GM19372 (cell line): ENCODE data around the gene OPN1SW.

Source experiments
- ATAC-seq: cut with Tn5 transposase; IDR thresholded peaks from one replicate; pipeline ENCODE4 v1.9.1; 2021; ENCODE audit warnings: mild to moderate bottlenecking, low read depth, moderate library complexity; ENCODE audit not compliant: unreplicated experiment

OPN1SW gene, protein sequence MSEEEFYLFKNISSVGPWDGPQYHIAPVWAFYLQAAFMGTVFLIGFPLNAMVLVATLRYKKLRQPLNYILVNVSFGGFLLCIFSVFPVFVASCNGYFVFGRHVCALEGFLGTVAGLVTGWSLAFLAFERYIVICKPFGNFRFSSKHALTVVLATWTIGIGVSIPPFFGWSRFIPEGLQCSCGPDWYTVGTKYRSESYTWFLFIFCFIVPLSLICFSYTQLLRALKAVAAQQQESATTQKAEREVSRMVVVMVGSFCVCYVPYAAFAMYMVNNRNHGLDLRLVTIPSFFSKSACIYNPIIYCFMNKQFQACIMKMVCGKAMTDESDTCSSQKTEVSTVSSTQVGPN

DNA sequence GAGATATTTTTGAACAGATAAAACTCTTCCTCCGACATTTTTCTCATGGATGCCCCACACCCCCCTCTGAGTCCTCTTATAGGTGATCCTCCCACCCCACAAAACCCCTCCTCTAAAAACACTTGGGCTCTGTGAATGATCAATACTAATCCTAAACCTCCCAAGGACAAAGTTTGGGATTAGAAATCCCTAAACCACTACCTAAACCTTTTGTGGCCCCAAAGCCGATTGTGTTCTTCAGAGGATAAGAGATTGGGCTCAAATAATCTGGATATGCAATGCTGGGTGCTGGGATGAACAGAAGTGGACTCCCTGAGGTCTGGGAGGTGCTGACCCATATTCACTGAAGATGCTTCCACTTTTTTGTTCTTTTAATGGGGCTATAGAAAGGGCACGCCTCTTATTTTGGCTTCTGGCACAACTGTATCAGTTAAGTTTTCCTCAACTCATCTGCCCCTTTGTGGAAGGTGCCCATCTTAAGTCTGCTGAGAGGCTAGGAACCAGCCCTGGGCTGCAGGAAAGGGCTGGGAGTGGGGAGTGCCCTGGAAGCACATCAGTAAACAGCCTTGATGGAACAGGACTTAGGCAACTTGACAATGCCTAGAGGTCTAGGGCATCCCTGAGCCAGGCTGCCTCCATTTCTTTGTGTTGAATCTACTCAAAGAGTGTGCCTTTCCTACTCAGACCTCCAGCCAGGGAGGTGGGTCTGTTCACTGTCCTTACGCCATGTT lies at the start of gene OPN1SW:
OPN1SW (minus strand) TSS at position 51 of the 731 bp plus-strand sequence; CDS start at position 38, 13 bp downstream.
- ATAC-seq, result no peak

DNA sequence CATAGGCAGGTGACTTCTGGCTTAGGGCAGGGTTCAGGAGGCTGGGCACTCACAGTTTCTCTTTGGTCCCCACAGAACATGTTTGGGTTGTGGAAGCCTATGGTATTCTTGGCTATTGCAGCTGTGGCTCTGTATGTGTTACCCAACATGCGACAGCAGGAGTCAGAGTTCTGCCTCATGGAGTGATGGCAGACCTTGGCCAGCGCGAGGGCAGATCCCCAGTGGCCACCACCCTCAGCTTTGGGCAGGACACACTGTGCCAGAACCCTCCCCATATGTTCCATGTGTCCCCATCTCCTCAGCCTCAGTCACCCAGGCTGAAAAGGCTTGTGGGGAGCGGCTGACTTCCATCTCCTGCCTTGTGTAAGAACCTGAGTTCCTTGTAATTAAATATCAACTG lies 46.1 kb upstream of the OPN1SW start:
- no peak for ATAC-seq

DNA sequence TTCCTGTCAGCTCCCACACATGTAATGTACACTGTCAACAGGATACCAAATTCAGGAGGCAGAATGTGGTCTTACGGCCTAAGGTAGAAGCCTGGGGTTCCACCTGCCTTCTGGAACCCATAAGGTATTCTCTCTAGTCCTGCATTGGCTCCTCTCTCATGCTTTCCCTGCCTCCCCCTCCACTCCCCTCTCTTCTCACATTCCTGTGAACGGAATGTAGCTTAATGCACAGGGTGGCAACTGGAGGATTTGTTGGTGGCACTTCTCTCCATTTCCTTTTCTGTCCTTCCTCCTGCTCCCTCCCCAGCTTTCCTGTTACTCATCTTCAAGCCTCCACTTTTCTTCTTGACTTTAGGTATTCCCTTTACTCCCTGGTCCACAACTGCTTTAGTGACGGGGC lies 43.1 kb upstream of the OPN1SW start:
- no peak for ATAC-seq

DNA sequence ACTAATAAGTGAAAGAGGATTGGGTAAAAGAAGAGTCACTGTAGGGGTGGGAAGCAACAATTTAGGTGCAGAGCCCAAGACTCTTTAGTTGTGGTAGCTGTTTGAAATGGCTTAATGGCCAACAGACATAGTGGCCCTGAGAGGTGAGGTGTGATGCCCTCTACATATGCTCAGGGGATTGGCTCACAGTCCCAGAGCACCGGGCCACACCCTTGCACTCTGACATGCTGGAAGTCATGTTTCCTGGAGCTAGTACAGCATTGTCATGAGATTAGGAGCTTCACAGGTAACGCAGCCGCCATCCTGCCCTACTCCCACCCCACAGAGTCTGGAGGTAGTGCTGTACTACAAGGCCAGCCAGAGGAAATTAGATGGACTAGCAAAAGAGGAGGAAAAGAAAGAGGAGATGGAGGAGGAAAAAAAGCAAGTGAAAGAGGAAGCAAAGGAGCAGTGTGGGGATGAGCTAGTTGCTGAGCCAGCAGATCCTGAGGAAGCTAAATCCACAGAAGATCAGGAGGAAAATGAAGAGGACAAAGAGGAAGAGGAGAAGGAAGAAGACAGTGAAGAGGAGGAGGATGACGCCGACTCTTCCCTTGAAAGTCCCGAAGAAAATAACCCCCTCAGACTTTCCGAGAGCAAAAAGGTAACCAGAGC lies 39.8 kb upstream of the OPN1SW start:
- ATAC-seq, result no peak

DNA sequence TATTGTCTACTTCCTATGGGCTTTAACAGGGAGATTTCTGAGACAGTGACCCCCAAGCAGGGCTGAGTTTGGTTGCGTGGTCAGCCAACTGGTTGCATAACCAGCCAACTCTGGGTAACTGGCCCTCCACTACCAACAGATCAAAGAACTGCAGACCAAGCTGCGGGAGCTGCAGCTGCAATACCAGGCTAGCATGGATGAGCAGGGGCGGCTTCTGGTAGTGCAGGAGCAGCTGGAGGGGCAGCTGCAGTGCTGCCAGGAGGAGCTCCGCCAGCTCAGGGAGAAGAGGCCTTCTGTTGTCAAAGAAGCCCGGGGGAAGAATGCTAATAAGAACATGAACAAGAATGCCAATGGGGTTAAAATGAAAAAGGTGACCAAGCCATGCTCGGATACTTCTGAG lies 38.9 kb upstream of the OPN1SW start:
- ATAC-seq, result no peak

DNA sequence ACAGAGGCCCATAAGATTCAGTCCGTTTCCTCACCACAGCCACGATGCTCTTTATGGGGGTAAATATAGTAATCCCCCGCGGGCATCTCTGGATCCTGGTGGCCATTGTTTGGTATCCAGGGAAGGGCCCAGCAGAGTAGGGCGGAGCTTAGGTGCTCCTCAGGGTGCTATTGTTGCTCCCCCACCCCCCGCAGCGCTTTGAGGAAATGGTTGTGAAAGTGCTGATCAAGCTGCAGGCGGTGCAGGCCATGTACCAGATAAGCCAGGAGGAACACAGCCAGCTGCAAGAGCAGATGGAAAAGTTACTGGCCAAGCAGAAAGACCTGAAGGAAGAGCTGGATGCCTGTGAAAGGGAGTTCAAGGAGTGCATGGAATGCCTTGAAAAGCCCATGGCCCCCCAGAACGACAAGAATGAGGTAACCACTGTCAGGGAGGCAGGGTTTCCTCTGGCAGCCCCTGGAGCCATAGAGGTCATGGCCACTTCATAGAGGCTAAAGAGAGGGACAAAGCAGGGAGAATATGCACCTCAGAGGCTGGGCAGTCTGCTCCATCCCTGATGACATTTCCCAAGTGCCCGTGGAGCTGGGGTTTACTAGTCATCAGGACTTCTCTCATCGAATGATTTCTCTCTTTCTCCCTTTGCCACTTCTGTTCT lies 37.0 kb upstream of the OPN1SW start:
- no peak for ATAC-seq

DNA sequence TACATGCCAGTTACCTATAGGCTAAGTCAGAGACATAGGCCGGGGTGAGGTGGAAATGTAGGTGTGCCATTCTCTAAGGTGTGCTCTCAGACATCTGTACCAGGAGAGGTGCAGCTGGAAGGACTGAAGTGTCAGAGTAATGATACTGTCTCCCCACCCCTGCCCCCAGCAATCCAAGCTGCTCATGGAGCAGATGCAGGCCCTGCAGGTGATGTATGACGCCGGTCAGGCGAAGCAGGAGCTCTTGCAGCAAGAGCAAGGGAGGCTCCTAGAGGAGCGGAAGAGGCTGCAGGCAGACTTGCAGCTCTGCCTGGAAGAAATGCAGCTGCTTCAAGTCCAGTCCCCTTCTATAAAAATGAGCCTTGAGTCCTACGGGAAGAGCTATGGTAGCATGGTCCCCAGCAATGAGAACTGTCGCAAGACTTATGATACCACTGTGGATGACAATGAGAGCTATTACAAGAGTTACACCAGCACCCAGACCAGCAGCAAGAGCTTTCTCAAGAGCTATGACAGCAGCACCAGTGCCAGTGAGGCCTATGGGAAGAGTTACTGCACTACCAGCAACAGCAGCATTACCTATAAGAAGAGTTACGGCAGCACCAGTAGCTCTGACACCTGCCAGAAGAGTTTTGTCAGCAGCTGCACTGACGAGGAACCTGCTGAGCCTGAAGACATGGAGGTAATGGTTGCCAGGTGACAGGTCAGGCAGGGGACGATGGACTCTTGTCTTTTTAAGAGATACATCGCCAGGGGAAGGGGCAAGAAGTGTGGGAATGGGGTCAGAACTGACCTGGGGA lies 36.2 kb upstream of the OPN1SW start:
- ATAC-seq, result no peak

DNA sequence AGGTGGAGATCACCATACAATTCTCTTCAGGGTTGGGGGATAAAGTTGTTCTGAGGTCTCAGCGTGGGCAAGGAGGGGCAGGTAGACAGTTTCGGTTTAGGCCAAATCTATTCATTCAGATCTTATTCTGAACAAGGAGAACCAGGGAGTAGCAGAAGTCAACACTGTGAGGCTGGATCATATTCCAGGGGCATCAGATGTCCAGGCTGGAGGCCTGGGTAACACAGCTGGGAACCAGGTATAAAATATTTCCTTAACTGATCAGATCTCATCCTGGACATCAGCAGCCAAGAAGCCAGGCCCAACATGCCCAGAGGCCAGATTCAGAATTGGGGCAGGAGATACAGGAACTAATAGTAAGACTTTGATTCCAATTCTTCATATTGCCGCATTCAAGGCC lies 35.4 kb upstream of the OPN1SW start:
- ATAC-seq, result no peak

DNA sequence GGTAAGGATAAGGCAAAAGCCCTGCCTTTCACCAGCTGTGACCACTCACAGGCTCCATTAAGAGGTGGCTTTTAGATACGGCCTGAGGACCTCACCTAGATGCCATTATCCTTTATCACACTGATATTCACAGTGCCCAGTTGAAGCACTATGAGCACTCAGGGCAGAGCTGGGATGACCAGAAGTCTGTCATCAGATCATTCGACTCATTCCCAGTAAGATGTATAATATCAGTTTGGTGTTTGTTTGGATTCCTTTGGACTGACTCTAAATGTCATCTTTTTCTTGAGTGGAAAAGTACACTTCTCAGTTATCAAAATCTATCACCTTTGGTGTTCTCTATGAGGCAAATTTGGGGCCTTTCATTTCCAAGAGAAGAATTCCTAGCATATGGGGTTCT lies 34.9 kb upstream of the OPN1SW start:
- no peak for ATAC-seq

DNA sequence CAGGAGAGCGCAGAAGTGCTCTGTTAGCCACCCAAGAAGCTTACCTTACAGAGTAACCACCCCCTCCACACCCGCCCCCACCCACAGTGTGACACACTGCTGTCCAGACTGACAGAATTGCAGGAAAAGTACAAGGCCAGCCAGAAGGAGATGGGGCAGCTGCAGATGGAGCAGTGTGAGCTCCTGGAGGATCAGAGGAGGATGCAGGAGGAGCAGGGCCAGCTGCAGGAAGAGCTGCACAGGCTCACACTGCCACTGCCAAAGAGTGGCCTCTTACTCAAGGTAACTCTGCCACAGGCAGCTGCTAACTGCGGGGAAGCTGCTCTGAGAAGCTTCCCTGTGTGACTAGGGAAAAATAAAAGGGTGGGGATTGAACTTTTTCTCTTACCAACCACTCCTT lies 33.8 kb upstream of the OPN1SW start:
- no peak for ATAC-seq

DNA sequence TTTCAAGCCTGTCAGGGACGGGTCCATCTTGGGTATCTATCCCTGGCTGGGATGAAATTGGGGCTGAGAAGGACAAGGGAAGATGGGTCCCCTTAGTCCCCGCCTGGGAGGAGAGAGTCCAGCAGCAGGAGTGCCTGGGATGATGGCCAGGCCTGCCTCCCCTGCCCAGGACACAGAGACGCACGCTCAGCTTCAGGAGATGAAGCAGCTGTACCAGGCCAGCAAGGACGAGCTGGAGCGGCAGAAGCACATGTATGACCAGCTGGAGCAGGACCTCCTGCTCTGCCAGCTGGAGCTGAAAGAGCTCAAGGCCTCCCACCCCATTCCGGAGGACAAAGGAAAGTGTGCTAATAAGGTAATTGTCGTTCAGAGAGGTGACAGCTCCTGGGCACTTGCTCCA lies 31.6 kb upstream of the OPN1SW start:
- no peak for ATAC-seq

DNA sequence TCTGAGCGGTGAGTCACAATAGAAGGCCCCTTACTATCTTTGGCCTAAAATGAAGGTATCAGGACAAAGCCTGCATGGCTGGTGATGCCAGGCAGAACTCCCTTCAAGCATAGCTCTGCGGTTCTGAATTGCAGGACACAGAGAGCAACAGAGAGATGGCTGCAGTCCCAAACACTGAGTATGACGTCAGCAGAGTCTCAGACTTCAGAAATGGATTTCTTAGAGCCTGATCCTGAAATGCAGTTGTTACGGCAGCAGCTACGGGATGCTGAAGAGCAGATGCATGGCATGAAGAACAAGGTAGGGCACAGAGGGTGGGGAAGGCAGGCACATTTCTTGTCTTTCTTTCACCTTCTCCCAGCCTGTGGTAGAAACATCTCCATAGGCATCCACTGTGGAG lies 29.6 kb upstream of the OPN1SW start:
- no peak for ATAC-seq

DNA sequence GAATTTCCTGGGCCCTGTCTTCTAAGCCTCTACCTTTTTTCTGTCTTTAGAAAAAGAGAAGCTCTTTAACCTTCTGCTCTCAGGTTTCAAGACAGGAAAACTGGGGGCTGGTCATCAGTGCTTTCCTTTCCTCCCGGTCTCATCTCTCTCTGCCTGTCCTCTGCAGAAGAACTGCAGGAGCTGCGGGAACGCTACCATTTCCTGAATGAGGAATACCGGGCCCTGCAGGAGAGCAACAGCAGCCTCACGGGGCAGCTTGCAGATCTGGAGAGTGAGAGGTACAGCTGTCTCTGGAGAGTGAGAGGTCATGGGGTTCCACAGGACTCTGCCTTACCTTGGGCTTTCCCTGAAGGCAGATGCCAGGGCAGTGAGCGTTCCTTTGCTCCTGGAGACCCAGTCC lies 28.9 kb upstream of the OPN1SW start:
- no peak for ATAC-seq

DNA sequence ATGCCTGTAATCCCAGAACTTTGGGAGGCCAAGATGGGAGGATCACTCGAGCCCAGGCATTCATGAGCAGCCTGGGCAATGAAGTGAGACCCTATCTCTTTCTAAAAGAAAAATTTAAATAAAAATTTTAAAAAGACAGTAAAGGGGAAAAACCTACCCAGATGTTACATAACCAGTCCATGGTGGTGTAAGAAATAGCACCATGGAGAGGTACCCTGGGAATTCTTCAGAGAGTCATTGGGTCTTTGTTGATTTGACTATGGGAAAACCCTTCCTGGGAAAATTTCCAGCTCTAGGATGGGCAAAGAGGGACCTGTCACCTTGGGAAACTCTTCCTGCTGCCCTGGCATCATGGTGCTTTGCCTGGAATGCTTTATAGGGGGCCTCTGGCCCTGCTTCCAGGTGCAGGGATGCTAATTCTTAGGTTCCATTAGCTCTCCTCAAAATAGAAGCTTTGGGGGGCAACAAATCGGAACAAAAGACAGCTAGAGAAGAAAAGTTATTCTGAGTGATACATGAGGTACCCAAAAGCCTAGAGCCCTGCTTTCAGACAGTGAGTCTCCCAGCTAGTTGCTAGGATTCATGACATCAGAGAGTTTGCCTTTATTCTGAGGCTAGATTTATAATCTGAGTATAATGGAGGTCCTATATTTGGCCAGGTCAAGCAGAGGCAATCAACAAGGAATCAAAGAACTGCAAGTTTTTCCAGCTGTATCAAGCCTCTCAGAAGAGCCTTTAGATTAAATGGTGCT lies 26.2 kb upstream of the OPN1SW start:
- no peak for ATAC-seq

DNA sequence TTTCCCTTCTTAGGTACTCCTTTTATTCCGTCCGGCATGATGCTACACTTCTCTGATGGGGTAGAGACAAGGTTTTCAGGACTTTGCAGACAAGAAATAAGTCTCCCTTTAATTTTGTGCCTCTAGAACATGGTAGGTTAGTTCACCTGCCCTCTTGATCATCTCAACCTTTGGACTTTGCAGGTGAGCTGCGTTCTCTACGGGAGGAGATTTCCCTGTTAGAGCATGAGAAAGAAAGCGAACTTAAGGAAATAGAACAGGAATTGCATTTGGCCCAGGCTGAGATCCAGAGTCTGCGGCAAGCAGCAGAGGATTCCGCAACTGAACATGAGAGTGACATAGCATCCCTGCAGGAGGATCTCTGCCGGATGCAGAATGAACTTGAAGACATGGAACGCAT lies 25.4 kb upstream of the OPN1SW start:
- ATAC-seq, result no peak

DNA sequence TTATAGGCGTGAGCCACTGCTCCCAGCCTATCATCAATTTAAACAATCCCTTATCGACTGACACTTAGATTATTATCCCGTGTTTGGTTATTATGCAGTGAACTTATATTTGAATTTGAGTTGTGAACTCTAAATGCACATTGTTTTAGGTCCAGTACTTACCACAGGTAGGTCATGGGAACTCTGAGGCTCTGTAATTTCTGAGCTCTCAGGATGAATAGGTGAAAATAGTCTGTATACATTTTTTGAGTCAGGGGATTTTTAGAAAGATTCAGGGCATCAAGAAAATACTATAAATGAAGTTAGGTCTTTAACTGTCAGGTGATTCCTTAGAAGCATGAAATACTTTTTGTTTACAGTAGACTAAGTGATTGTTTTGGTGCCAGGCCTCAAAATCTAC lies 25.0 kb upstream of the OPN1SW start:
- ATAC-seq, result no peak

DNA sequence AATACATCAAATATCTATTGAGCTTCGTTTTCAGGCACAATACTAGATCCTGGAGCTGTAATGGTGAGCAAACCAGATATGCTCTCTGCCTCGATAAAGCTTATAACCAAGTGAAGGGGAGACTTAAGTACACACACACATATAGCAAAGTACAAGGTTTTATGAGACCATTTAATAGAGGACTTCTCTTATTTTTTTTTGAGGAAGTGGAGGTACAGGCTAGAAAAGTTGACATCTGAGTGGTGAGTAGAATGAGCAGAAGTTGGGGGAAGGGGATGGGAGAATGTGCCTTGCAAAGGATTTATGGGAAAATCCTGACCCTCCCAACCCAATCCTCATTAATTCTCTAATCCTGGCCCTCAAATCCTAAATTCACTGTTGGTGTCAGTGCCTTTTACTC lies 23.9 kb upstream of the OPN1SW start:
- ATAC-seq, result no peak

DNA sequence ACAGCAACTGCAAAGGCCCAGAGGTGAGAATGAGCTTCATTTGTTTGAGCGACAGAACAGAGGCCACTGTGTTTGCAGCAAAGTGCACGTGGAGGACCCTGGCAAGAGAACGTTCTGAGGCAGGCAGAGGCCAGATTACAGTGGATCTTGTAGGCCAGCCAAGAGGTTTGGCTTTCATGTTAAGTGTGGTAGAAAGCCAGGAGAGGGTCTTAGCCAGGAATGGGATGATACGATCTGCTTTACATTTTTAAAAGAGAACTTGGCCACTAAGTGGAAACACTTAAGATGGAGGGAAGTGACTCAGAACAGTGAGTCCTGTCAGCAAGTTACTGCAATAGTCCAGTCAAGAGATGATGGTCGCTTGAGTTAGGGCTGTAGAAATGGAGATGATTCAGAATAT lies 20.7 kb upstream of the OPN1SW start:
- no peak for ATAC-seq

DNA sequence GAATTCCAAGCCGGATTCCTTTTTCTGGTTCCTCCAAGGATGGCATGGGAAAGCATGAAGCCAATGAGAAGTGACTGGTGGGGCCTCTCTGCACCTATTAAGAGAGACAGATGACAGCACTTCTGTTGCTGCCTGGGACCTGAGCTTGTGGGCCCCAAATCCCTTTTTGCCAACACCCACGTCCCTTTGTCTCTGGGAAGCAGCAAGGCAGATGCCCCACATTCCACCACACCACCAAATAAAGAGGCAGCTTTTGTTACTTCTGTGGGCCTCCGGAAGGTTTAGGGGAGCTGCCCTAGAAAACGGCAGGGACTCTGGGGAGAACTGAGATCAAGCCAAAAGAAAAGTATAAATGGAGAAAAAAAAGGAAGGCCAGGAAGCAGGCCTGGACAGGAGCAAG lies 19.5 kb upstream of the OPN1SW start:
- ATAC-seq, result no peak

DNA sequence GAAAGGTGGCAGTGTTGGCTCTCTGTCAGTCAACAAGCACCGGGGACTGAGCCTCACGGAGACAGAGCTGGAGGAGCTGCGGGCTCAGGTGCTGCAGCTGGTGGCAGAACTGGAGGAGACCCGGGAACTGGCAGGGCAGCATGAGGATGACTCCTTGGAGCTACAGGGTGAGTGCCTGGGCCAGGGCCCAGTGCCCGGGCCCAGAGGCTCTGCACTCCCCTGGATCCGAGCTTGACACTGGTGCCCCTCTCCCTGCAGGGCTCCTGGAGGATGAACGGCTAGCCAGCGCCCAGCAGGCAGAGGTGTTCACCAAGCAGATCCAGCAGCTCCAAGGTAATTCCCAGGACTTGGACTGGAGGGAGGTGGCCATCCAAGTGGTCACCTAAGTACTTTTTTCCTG lies 18.8 kb upstream of the OPN1SW start:
- no peak for ATAC-seq
